Skeletal muscle cell (primary cell): ENCODE results near the gene DLX3.

Source experiments
- DNase-seq: peaks from one replicate; pipeline ENCODE4 v3.0.0-alpha.2; 2010; ENCODE audit warnings: low read depth
- H3K4me3 ChIP-seq: 2 replicates; pipeline ENCODE4 v1.5.1; 2011; ENCODE audit warnings: low read depth, mild to moderate bottlenecking, control low read depth, low read length, moderate library complexity

The DLX3 gene

GRCh38 chr17:49994085-49995054 is 654 bp downstream of the DLX3 start:
- H3K4me3 ChIP-seq: no peak overlapping the region
- DNase-seq: no peak

- H3K4me3 ChIP-seq: peak overlapping the region; percentile 30
- DNase-seq: no peak
These were observed 1.5 kb downstream of the DLX3 start for GRCh38 chr17:49993423-49994060.

- no peak for DNase-seq
- H3K4me3 ChIP-seq: peak overlapping the region; percentile 30
These were observed 2.0 kb downstream of the DLX3 start for GRCh38 chr17:49992933-49993422.

- DNase-seq: no peak
- no peak overlapping the region for H3K4me3 ChIP-seq
These were observed 2.7 kb downstream of the DLX3 start for GRCh38 chr17:49992191-49992932.

- no peak overlapping the region for H3K4me3 ChIP-seq
- DNase-seq: no peak
These were observed 3.6 kb downstream of the DLX3 start for GRCh38 chr17:49991409-49991808.

GRCh38 chr17:49990921-49991320 is 4.1 kb downstream of the DLX3 start:
- DNase-seq: no peak
- H3K4me3 ChIP-seq: no peak overlapping the region

GRCh38 chr17:49990331-49990730 is 4.7 kb downstream of the DLX3 start:
- no peak for DNase-seq
- no peak overlapping the region for H3K4me3 ChIP-seq

GRCh38 chr17:49989518-49989880 is 5.5 kb downstream of the DLX3 start:
- H3K4me3 ChIP-seq: no peak overlapping the region
- DNase-seq: no peak

- no peak overlapping the region for H3K4me3 ChIP-seq
- no peak for DNase-seq
These were observed 7.2 kb downstream of the DLX3 start for GRCh38 chr17:49987681-49988441.

- DNase-seq: no peak
- no peak overlapping the region for H3K4me3 ChIP-seq
These were observed 7.8 kb downstream of the DLX3 start for GRCh38 chr17:49987290-49987585.

- DNase-seq: no peak
- no peak overlapping the region for H3K4me3 ChIP-seq
These were observed 8.4 kb downstream of the DLX3 start for GRCh38 chr17:49986396-49987289.

- DNase-seq: no peak
- H3K4me3 ChIP-seq: no peak overlapping the region
These were observed 9.6 kb downstream of the DLX3 start for GRCh38 chr17:49985310-49985990.

- no peak for DNase-seq
- H3K4me3 ChIP-seq: no peak overlapping the region
These were observed 10.2 kb downstream of the DLX3 start for GRCh38 chr17:49984776-49985175.

GRCh38 chr17:49984283-49984682 is 10.7 kb downstream of the DLX3 start:
- DNase-seq: no peak
- H3K4me3 ChIP-seq: no peak overlapping the region

- DNase-seq: no peak
- no peak overlapping the region for H3K4me3 ChIP-seq
These were observed 14.3 kb downstream of the DLX3 start for GRCh38 chr17:49980703-49981197.

- DNase-seq: no peak
- no peak overlapping the region for H3K4me3 ChIP-seq
These were observed 15.1 kb downstream of the DLX3 start for GRCh38 chr17:49979748-49980479.

GRCh38 chr17:49978501-49978900 is 16.5 kb downstream of the DLX3 start:
- no peak for DNase-seq
- no peak overlapping the region for H3K4me3 ChIP-seq
